HG03442 (cell line): ENCODE results near the gene ALS2CL.
"Not testable (repeated sequence)": the region's sequence is repeated elsewhere in the genome, so short reads cannot be mapped to it uniquely, and the experiment has no call there.

Experiments
- ATAC-seq: cut with Tn5 transposase; IDR thresholded peaks from one replicate; pipeline ENCODE4 v1.9.1; 2021; ENCODE audit warnings: mild to moderate bottlenecking, moderate library complexity; ENCODE audit not compliant: unreplicated experiment

The ALS2CL gene

DNA sequence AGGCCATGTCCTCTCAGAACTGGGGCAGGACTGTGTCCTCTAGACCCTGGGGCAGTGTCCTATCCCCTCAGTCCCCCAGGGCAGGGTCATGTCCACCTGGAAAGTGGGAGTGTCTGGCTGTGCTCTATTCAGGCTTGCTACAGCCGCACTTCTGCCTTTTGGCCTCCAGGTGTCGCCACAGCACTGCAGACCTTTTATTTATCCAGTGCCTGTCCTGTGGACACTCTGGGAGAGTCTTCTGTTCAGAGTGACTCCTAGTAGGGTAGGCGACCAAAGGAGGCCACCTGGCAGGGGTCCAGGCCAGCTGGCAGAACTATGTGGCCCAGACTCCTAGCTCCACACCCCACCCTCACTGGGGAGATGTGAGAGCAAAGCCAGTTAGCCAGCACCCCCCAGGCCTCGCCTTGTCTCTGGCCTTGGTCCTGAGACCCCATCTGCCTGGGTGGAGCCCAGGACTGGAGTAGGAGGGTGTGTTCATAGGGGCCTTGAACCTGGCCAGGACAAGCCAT, 11.6 kb upstream of the ALS2CL start:
- no peak for ATAC-seq

GRCh38 chr3:46704346-46704745, 10.9 kb upstream of the ALS2CL start:
- ATAC-seq = not testable (repeated sequence)

- ATAC-seq = no peak
Observed at GRCh38 chr3:46703013-46703520, 9.6 kb upstream of the ALS2CL start.

GRCh38 chr3:46702246-46703012, 8.9 kb upstream of the ALS2CL start:
- no peak for ATAC-seq

GRCh38 chr3:46701181-46701939, 7.9 kb upstream of the ALS2CL start, which contains the start of gene TMIE:
TSS of gene TMIE (plus strand) at chr3:46701392. CDS start at chr3:46701488, 96 bp downstream.
- ATAC-seq = no peak

GRCh38 chr3:46700772-46701171, 7.3 kb upstream of the ALS2CL start:
- ATAC-seq = no peak

GRCh38 chr3:46699676-46700523, 6.4 kb upstream of the ALS2CL start:
- no peak for ATAC-seq

- no peak for ATAC-seq
Observed at GRCh38 chr3:46695962-46696894, 2.7 kb upstream of the ALS2CL start.

DNA sequence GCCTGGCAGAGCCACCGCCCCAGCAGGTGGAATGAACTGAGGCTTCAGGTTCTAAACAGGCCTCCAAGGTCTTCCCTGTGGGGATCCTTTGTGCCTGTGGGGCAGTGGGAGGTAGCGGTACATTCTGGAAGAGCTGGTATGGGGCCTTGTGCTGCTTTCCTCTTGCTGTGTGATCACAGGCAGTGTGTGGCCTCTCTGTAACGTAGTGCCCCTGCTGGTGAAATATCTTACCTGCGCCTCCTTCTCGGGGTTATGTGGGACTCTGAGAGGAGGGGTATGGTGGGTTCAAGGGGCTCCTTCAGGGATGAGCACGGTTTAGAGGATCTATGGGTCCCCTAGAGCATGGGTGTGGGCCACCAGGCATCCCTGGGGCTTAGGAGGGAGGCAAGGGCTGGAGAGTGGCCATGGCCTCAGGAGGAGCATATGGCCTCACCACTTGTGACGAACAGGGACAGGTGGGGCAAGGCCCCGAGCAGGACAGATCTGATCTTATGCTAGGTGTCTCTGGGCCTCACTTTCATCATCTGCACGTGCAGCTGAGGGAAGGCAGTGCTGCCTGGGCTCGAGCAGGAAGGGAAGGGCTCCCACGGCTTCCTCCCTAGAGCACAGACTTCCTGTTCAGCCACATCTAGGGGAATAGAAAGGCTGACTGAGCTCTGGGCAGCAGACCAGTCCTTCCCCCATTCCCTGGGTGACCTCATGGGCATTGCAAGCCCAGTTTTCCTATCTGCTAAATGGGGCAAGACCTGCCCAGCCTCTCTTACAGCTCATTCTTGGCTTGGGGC, 1.9 kb upstream of the ALS2CL start:
- no peak for ATAC-seq

DNA sequence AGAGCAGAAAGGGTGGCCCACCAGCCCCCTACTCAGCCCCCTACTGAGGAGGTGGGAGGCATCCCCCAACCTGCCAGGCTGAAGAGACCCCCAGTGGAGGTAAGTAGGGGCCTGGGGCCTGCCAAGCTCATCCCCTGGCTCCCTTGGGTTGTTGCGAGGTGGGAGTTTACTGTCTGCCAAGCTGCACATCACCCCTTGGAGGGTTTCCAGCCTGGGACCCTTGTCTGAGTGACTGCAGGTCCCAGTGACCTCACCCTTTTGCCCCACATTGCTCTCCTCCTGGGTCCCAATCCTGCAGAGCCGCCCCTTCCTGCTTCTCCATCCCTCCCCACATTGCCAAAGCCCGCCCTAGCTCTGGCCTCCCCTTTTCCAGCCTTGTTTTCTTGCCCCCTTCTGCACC, 1.0 kb upstream of the ALS2CL start:
- no peak for ATAC-seq

- ATAC-seq = no peak
Observed at GRCh38 chr3:46693892-46694226, 380 bp upstream of the ALS2CL start.

DNA sequence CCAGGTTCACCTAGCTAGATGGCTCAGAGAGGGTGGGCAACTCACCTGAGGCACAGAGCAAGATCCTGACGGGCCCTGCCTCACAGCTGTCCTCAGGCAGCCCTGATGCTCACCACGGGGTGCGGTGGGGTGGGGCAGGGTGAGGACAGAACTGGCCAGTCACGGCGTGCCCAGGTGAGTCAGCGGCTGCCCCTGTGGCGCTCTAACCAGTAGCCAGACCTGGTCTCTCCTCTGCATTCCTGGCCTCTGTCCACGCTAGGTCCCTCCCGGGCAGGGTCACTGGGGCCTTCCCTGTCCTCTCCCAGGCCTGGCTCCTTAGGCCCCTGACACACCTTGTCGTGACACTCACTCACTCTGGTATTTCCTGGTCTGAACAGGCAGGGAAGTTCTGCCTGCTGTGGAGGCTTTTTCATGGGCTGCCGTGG, 901 bp downstream of the ALS2CL start:
- no peak for ATAC-seq

- no peak for ATAC-seq
Observed at GRCh38 chr3:46690798-46691197, 2.7 kb downstream of the ALS2CL start.

GRCh38 chr3:46685446-46685845, 8.0 kb downstream of the ALS2CL start:
- no peak for ATAC-seq

GRCh38 chr3:46684891-46685290, 8.6 kb downstream of the ALS2CL start:
- ATAC-seq = no peak

DNA sequence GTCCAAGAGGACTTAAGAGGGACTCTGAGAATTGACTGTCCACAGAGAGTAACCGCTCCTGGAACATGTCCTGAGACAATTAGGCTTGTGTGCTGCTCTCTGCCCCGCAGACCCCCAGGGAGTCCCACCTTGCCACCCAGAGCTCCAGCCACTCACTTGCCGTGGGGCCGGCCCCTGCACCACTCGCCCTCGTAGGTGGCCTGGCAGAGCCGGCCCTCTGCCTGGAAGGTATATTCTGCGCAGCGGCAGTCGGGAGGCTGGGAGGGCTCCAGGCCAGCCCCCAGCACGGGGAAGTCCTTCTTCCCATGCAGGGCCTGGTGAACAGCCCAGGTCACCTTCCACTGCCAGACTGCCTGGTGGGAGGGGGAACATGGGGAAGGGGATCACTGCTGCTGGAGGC, 10.5 kb downstream of the ALS2CL start:
- no peak for ATAC-seq

DNA sequence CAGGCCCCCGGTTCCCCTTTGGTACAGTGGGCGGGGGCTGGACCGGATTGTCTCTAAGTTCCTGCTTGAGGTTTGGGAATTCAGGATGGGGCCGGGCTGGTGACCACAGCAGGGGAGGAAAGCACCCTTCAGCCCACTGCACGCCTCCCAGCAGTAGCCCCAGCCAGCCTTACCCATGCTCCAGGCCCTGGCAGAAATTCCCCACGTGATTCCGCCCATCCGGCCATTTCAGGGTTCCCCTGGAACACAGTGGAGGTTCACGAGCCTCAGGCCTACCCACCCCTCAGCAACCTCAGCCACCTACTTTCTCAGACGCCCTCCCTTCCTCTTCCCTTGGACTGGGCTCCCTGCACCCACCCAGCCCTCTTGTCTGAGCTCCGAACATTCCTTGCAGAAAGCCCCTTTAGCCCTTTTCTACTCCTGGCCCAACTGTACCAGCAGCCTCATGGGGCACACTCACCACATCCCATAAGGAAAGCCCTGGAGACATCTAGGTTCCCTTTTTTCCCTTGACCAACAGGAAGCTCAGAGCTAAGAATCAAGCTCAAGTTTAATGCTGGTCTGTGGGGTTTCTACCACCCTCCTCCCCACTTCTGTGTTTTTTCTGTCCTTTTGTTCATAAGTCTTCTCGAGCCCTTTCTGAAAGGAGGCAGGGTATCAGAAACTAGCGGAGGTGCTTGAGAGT, 11.5 kb downstream of the ALS2CL start:
- ATAC-seq = no peak

GRCh38 chr3:46681387-46681786, 12.1 kb downstream of the ALS2CL start:
- ATAC-seq = no peak
